HCT116 (cell line): ENCODE results near the gene ANGPTL8. TPM values are rescaled to one million over a fixed set of nuclear protein-coding genes. Genes with fewer than 3 reads are reported as not detected.

Experiments
- ATAC-seq: fragments of 200-7000 bp; cut with Tn5 transposase; 2 replicates; pipeline ENCODE4 v1.9.1; 2020; ENCODE audit warnings: mild to moderate bottlenecking, moderate library complexity
- BruUV-seq: library from RNA; stranded (reverse); fragments of 400-500 nt; replicated peaks from 2 replicates; lab custom pipeline; 2021; lab: Mats Ljungman, UMichigan
- CTCF ChIA-PET: fragments of 300-600 bp; sonication (Branson Sonifier 250); formaldehyde crosslinking; loops from one replicate; lab custom pipeline; 2021; ENCODE audit warnings: antibody characterized with exemption; lab: Charles Lee
- POLR2A ChIA-PET: fragments of 300-600, 350-600 bp; sonication (Branson Sonifier 250); formaldehyde crosslinking; loops from one replicate; lab custom pipeline; 2021; ENCODE audit warnings: antibody characterized with exemption; lab: Charles Lee
- RAD21 ChIA-PET, 2 experiments: fragments of 300-600 bp; sonication (Branson Sonifier 250); formaldehyde crosslinking; loops; one replicate each; lab custom pipeline; 2023; ENCODE audit warnings: low total read pairs in 2 of 2; ENCODE audit not compliant: uncharacterized antibody in 2 of 2, unreplicated experiment in 2 of 2, low non-redundant PET in 1 of 2; lab: Charles Lee
- DNase-seq: peaks from one replicate; pipeline ENCODE4 v3.0.0-alpha.2; 2010; ENCODE audit warnings: low read depth, low spot score
- H2AFZ ChIP-seq: fragments of 200-600 bp; shearing (Covaris generic), sonication (generic); 2 replicates; pipeline ENCODE4 v1.6.1; 2017; ENCODE audit warnings: low read depth, mixed run types, mixed read lengths, antibody characterized with exemption, low read length; ENCODE audit not compliant: poor library complexity, severe bottlenecking
- H3K27ac ChIP-seq: 2 replicates; pipeline ENCODE4 v1.5.1; 2012; ENCODE audit warnings: low read depth, low read length
- H3K27me3 ChIP-seq: fragments of 200-600 bp; sonication (generic); 2 replicates; pipeline ENCODE4 v1.6.1; 2016; ENCODE audit warnings: mixed run types, low read length, mixed read lengths; ENCODE audit not compliant: insufficient read depth
- H3K36me3 ChIP-seq, 2 experiments: fragments of 200-500 bp in 1 of 2; fragments of 200-600 bp in 1 of 2; sonication (Bioruptor generic) in 1 of 2; sonication (generic) in 1 of 2; 2 replicates each; pipeline versions ENCODE4 v1.5.1 to v1.6.1; 2014 to 2016; ENCODE audit warnings: low read length in 2 of 2, inconsistent platforms in 1 of 2, mixed read lengths in 1 of 2, mixed run types in 1 of 2; ENCODE audit not compliant: insufficient read depth in 2 of 2, control insufficient read depth in 1 of 2
- H3K4me1 ChIP-seq, 2 experiments: fragments of 200-600 bp in 1 of 2; sonication (generic) in 1 of 2; 2 replicates each; pipeline versions ENCODE4 v1.5.1 to v1.6.1; 2012 to 2017; ENCODE audit warnings: low read length in 2 of 2, inconsistent platforms in 1 of 2, mild to moderate bottlenecking in 1 of 2, mixed read lengths in 1 of 2, mixed run types in 1 of 2, moderate library complexity in 1 of 2; ENCODE audit not compliant: insufficient read depth in 2 of 2, control insufficient read depth in 1 of 2
- H3K4me2 ChIP-seq: fragments of 200-600 bp; sonication (generic); 2 replicates; pipeline ENCODE4 v1.6.1; 2017; ENCODE audit warnings: mixed run types, low read length, mixed read lengths
- H3K4me3 ChIP-seq, 2 experiments: fragments of 200-600 bp in 1 of 2; sonication (generic) in 1 of 2; replicated peaks in 1 of 2; 2 replicates each; pipeline ENCODE4 v1.5.1; 2011 to 2016; ENCODE audit warnings: low read length in 2 of 2, control low read depth in 1 of 2, low read depth in 1 of 2, mild to moderate bottlenecking in 1 of 2, mixed read lengths in 1 of 2, mixed run types in 1 of 2
- H3K79me2 ChIP-seq: fragments of 200-600 bp; sonication (generic); 2 replicates; pipeline ENCODE4 v1.6.1; 2017; ENCODE audit warnings: mild to moderate bottlenecking, mixed run types, low read length, moderate library complexity, mixed read lengths; ENCODE audit not compliant: insufficient read depth
- H3K9ac ChIP-seq: fragments of 200-600 bp; sonication (generic); 2 replicates; pipeline ENCODE4 v1.6.1; 2016; ENCODE audit warnings: low read length, mixed read lengths
- H3K9me2 ChIP-seq: fragments of 200-600 bp; sonication (generic), shearing (Covaris generic); 2 replicates; pipeline ENCODE4 v1.6.1; 2017; ENCODE audit warnings: mixed run types, mild to moderate bottlenecking, moderate library complexity; ENCODE audit not compliant: insufficient read depth
- H3K9me3 ChIP-seq, 2 experiments: fragments of 200-500 bp in 1 of 2; fragments of 200-600 bp in 1 of 2; sonication (Bioruptor generic) in 1 of 2; sonication (generic) in 1 of 2; 2 replicates each; pipeline ENCODE4 v1.6.1; 2014 to 2017; ENCODE audit warnings: low read length in 2 of 2, mixed read lengths in 2 of 2, inconsistent platforms in 1 of 2, low read depth in 1 of 2, mild to moderate bottlenecking in 1 of 2, mixed run types in 1 of 2, moderate library complexity in 1 of 2; ENCODE audit not compliant: control insufficient read depth in 1 of 2, insufficient read depth in 1 of 2
- H4K20me1 ChIP-seq: fragments of 200-600 bp; sonication (generic), shearing (Covaris generic); 2 replicates; pipeline ENCODE4 v1.6.1; 2017; ENCODE audit warnings: mixed run types, mild to moderate bottlenecking, moderate library complexity; ENCODE audit not compliant: insufficient read depth
- EGR1 ChIP-seq: IDR thresholded peaks from 2 replicates; pipeline ENCODE4 v1.6.1; 2012; ENCODE audit warnings: low read depth
- FOSL1 ChIP-seq: IDR thresholded peaks from 2 replicates; pipeline ENCODE4 v1.6.1; 2012; ENCODE audit warnings: low read depth
- POLR2A ChIP-seq: IDR thresholded peaks from 2 replicates; pipeline ENCODE4 v1.7.0; 2011; ENCODE audit warnings: borderline replicate concordance; ENCODE audit not compliant: insufficient read depth, insufficient read length; ENCODE audit errors: extremely low read depth
- RAD21 ChIP-seq: IDR thresholded peaks from 2 replicates; pipeline ENCODE4 v1.6.1; 2012; ENCODE audit warnings: low read depth, mild to moderate bottlenecking
- intact Hi-C: fragments of 100-400 bp; cut with micrococcal nuclease; formaldehyde crosslinking; loops from 2 replicates; pipeline ENCODE4 v1.10.0; 2022
- total RNA-seq: library from RNA; stranded (reverse); gene quantifications from one replicate; pipeline ENCODE4 v1.2.1, GENCODE V29; 2021; ENCODE audit not compliant: unreplicated experiment
- TF ChIP-seq, protein P1 (sequence below), 3 experiments: fragments of 200-600 bp in 1 of 3; sonication (generic) in 1 of 3; IDR thresholded peaks in 2 of 3; conservative IDR thresholded peaks in 1 of 3; 2 replicates each; pipeline ENCODE4 v1.5.1; 2012 to 2017; ENCODE audit warnings: low read depth in 2 of 3, low read length in 2 of 3, antibody characterized with exemption in 1 of 3, borderline replicate concordance in 1 of 3, control low read depth in 1 of 3, mild to moderate bottlenecking in 1 of 3, mixed read lengths in 1 of 3, mixed run types in 1 of 3, moderate library complexity in 1 of 3; ENCODE audit not compliant: insufficient read depth in 1 of 3
- TF ChIP-seq, protein P2 (sequence below): IDR thresholded peaks from 2 replicates; pipeline ENCODE4 v1.6.1; 2012

The ANGPTL8 gene
- total RNA-seq, 1 experiment from 2014 or later: not detected

DNA sequence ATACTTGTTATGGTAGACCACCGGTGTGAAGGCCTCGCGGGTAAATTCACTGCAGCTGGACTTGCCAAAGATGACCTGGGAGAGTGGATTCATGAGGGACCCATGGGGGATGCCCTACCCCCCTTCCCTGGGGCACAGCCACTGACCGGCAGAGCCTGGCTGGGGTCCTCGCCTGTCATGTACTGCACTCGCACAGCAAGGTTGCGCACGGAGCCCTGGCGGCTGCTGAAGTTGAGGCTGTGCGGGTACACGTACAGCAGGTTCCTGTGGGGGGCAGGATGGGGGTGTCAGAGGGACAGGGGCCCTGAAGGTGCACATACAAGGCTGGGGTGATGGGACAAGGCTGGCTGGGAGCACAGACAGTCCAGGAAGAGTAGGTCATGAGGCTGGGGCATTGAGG lies 1.4 kb upstream of the ANGPTL8 start (continued):
- no peak for TF ChIP-seq FOSL1
- TF ChIP-seq, protein P1, sequence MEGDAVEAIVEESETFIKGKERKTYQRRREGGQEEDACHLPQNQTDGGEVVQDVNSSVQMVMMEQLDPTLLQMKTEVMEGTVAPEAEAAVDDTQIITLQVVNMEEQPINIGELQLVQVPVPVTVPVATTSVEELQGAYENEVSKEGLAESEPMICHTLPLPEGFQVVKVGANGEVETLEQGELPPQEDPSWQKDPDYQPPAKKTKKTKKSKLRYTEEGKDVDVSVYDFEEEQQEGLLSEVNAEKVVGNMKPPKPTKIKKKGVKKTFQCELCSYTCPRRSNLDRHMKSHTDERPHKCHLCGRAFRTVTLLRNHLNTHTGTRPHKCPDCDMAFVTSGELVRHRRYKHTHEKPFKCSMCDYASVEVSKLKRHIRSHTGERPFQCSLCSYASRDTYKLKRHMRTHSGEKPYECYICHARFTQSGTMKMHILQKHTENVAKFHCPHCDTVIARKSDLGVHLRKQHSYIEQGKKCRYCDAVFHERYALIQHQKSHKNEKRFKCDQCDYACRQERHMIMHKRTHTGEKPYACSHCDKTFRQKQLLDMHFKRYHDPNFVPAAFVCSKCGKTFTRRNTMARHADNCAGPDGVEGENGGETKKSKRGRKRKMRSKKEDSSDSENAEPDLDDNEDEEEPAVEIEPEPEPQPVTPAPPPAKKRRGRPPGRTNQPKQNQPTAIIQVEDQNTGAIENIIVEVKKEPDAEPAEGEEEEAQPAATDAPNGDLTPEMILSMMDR (IDR thresholded peaks at IDR 0.05 in 2 of 3, conservative IDR thresholded peaks at IDR 0.05 in 1 of 3; ENCODE audit: borderline replicate concordance in 1 of 3, insufficient read depth in 1 of 3, low read depth in 2 of 3, low read length in 2 of 3): no peak
- TF ChIP-seq, all 23 proteins: peak for 0

DNA sequence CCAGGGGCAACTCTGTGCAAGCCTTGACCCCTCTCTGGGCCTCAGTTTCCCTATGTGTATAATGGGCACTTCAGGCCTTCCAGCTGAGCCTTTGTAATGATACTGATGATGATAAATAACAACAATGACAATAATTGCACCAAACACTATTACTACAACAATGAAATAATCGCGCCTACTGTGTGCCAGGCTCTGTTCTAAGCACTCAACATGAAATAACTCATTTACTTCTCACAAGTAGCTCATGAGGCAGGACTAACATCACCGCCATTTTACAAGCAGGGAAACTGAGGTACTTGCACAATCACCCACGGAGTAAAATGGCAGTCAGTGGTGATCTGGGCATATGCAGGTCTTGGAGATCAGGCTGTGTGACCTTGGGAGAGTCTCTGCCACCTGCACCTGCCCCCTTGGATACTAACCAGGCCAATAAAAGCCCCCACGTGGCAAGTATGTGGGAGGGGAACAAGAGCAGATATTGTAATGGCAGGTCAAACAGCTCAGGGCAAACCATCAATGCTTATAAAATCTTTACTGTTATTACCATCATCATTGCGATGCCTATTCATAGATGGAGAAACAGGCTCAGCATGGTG lies 540 bp upstream of the ANGPTL8 start:
- no TSS peak for BruUV-seq
- no peaks in the 10 kb centered on the region for H4K20me1 ChIP-seq
- ChIA-PET POLR2A (no interaction called here), CTCF (no interaction called here), RAD21 (no interaction called here)
- H3K9ac ChIP-seq: no peak overlapping the region
- DNase-seq (no peak), ATAC-seq (no peak)
- TF ChIP-seq RAD21 (no peak), EGR1 (no peak), POLR2A (no peak)
- TF ChIP-seq, protein P2, sequence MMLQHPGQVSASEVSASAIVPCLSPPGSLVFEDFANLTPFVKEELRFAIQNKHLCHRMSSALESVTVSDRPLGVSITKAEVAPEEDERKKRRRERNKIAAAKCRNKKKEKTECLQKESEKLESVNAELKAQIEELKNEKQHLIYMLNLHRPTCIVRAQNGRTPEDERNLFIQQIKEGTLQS: no peak
- no peak overlapping the region for H2AFZ ChIP-seq
- intact Hi-C loops: no loop called here
- peaks cover 4 to 5% of the 10 kb centered on the region in 2 experiments; a peak in 3 of 4 replicates for H3K4me1 ChIP-seq
- no peaks in the 10 kb centered on the region for H3K79me2 ChIP-seq
- H3K27ac ChIP-seq: no peak overlapping the region
- no peak overlapping the region for H3K4me2 ChIP-seq
- H3K9me3 ChIP-seq: no peaks in the 10 kb centered on the region
- H3K36me3 ChIP-seq: peaks cover 3% of the 10 kb centered on the region in 2 experiments; a peak in 2 of 4 replicates
- no peaks in the 10 kb centered on the region for H3K27me3 ChIP-seq
- H3K9me2 ChIP-seq: no peaks in the 10 kb centered on the region
- no peak overlapping the region for H3K4me3 ChIP-seq
